GM13976 (cell line): ENCODE data around the gene AKAP1.
A peak's percentile ranks its signal among the peaks of the same experiment; 100 is the strongest.

ENCODE experiments used
- DNase-seq: peaks from one replicate; pipeline ENCODE4 v3.0.0; 2012; ENCODE audit warnings: low spot score
- in situ Hi-C: fragments of 300-500 bp; cut with MboI; formaldehyde crosslinking; loops from one replicate; pipeline ENCODE4 v1.12.0; 2022; ENCODE audit warnings: low sequenced_read_pairs, mixed read lengths, inconsistent platforms; ENCODE audit not compliant: unreplicated experiment
- TF ChIP-seq, protein P1 (sequence below): IDR thresholded peaks from 2 replicates; pipeline ENCODE4 v1.5.1; 2012; ENCODE audit warnings: borderline replicate concordance, mild to moderate bottlenecking; ENCODE audit not compliant: insufficient read depth; ENCODE audit errors: extremely low read depth, missing control alignments, control extremely low read depth

AKAP1 gene

DNA sequence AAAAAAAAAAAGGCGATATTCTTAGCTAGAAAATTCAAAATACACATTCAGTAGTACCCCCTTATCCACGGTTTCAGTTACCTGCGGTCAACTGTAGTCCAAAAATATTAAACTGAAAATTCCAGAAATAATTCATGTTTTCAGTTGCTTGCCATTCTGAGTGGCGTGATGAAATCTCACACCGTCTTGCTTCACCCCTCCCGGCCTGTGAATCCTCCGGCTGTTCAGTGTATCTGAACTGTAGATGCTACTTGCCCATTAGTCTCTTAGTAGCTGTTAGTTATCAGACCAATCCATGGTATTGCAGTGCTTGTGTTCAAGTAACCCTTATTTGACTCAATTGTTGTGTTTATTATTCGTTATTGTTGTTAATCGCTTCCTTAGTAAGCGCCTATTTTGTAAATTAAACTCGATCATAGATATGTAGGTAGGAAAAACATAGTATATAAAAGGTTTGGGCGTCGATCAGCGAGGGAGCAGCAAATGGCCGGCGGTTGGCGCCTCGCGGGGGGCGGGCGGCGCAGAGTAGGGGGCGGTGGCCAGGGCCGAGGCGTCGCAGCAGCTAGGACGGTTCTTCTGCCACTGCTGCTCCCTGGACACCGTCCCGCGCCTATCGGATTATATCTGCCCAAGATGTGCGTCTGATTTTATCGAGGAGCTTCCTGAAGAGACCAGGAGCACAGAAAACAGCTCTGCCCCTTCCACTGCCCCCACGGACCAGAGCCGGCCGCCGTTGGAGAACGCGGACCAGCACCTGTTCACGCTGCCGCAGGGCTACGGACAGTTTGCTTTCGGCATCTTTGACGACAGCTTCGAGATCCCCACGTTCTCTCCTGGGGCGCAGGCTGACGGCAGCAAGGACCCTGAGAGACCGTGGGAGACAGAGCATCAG is 39.8 kb upstream of the AKAP1 start:
- peak; percentile 40 for DNase-seq
- in situ Hi-C loops, result no loop called here
- TF ChIP-seq, protein P1, sequence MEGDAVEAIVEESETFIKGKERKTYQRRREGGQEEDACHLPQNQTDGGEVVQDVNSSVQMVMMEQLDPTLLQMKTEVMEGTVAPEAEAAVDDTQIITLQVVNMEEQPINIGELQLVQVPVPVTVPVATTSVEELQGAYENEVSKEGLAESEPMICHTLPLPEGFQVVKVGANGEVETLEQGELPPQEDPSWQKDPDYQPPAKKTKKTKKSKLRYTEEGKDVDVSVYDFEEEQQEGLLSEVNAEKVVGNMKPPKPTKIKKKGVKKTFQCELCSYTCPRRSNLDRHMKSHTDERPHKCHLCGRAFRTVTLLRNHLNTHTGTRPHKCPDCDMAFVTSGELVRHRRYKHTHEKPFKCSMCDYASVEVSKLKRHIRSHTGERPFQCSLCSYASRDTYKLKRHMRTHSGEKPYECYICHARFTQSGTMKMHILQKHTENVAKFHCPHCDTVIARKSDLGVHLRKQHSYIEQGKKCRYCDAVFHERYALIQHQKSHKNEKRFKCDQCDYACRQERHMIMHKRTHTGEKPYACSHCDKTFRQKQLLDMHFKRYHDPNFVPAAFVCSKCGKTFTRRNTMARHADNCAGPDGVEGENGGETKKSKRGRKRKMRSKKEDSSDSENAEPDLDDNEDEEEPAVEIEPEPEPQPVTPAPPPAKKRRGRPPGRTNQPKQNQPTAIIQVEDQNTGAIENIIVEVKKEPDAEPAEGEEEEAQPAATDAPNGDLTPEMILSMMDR, result no peak

DNA sequence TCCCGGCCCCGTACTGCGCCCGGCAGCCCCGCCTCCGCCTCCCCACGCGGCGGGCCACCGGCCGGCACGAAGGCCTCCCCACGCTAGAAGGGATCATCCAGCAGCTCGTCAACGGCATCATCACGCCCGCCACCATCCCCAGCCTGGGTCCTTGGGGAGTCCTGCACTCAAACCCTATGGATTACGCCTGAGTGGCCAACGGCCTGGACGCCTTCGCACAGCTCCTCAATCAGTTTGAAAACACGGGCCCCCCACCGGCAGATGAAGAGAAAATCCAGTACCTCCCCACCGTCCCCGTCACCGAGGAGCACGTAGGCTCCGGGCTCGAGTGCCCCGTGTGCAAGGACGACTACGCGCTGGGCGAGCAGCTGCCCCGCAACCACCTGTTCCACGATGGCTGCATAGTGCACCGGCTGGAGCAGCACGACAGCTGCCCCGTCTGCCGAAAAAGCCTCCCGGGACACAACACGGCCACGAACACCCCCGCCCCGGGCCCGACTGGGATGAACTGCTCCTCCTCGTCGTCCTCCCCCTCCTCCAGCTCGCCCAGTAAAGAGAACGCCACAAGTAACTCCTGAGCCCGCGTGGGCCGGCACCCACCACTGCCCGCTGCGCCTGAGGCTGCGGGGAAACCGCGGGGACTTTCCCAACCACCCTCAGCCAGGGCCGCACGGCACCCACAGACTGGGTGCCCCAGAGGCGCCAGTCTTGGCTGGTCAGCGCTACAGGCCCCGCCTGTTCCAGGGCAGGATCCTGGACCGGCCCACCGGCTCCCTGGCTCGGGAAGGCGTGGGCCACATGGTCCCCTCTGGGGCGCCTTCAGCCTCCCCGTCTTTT is 39.0 kb upstream of the AKAP1 start:
- DNase-seq, result peak; percentile 76
- TF ChIP-seq, protein P1, result no peak
- in situ Hi-C loops, result no loop called here

DNA sequence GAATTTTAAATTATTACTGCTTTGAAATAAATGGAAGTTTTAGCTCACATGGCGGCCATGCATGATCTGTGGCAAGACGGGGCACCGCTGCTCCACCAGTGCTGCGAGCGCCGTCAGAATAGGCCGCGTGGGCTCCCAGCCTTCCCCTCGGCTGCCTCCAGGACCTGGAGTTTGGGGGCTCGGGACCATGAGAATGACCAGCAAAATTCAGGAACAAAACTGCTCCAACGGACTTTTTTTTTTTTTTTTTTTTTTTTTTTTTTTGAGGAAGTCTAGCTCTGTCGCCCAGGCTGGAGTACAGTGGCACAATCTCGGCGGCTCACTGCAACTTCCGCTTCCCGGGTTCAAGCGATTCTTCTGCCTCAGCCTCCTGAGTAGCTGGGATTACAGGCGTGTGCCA is 38.3 kb upstream of the AKAP1 start:
- TF ChIP-seq, protein P1, result no peak
- no peak for DNase-seq
- in situ Hi-C loops, result no loop called here

DNA sequence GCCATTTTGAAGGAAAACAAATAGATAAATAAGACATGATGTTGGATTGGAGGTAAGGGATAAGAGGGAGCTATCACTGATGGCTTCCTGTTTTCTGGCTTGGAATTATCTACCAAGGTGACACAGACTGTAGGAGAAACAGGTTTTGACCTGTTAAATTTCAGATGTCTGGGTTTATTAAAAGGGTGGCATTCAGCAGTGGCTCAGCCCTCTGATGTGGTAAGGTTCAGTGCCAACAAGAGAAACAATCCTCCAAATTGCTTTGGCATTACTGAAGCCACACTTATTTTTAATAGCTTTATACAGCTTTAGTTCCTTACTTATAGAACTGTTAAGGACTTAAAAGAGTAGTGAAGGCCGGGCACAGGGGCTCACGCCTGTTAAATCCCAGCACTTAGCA is 37.0 kb upstream of the AKAP1 start:
- in situ Hi-C loops, result no loop called here
- TF ChIP-seq, protein P1, result no peak
- no peak for DNase-seq

DNA sequence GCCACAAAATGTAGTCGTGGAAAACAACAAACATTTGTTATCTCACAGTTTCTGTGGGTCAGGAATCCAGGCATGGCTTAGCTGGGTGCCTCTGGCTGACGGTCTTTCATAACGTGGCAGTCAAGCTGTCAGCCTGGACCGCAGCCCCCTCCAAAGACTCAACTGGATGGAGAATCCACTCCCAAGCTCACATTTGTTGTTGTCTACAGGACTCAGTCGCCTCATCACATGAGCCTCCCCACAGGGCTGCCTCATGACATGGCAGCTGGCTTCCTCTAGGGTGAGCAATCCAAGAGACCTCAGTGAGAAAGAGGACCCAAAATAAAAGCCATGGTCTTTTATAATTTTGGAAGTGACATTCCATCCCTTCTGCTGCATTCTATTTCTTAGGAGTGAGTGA is 34.7 kb upstream of the AKAP1 start:
- no peak for DNase-seq
- TF ChIP-seq, protein P1, result no peak
- in situ Hi-C loops, result no loop called here

DNA sequence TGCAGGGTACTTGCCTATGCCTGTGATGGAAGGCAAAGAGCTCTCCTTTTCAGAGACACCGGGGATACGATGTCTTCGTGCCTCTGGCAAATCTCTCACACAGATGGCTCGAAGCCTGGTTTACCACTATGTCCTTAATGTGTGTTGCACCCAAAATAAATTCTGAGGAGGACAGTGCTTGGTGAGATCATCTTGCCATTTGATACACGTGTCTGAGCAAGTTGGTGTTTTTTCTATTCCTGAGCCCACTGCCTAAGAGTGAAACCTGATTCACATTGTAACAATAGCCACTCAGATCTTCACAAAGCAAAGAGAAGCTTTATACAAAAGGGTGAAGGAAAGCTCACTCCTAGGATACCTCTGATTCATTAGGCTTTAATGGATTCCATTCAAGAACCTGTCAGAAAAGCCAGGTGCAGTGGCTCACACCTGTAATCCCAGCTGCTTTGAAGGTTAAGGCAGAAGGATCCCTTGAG is 33.1 kb upstream of the AKAP1 start:
- DNase-seq, result no peak
- in situ Hi-C loops, result no loop called here
- TF ChIP-seq, protein P1, result no peak
